ENCODE results near the gene RALY. TPM values are rescaled to one million over a fixed set of nuclear protein-coding genes. Genes with fewer than 3 reads are reported as not detected.
A peak's percentile ranks its signal among the peaks of the same experiment; 100 is the strongest.

Gene RALY
- total RNA-seq, 1 experiment from 2014 or later: 298 TPM

- POLR2A ChIA-PET: interaction anchor here (0.6 to 1.9 kb wide), 4 partner anchors 53 to 210 kb away, joined by 3 to 19 read pairs (median 6); partner anchors contain the start of genes EIF2S2 and RALY
- Mint-ChIP-seq H3K27ac (ENCODE audit: unreplicated experiment) (peak overlapping the region; percentile 17), H3K4me1 (ENCODE audit: low read depth, unreplicated experiment) (peaks cover 32% of the 10 kb centered on the region), H3K9me3 (ENCODE audit: unreplicated experiment) (no peaks in the 10 kb centered on the region), H3K4me3 (ENCODE audit: unreplicated experiment) (no peak overlapping the region), H3K36me3 (ENCODE audit: insufficient read depth, unreplicated experiment) (peaks cover 23% of the 10 kb centered on the region), H3K27me3 (ENCODE audit: insufficient read depth, unreplicated experiment) (no peaks in the 10 kb centered on the region)
- H3K9me3 ChIP-seq: no peaks in the 10 kb centered on the region
- TF ChIP-seq CTCF (IDR thresholded peaks at IDR 0.05; ENCODE audit: insufficient read depth in 1 of 2, low read depth in 1 of 2, low read length in 1 of 2, severe bottlenecking in 1 of 2, unreplicated experiment in 1 of 2): no peak
- H3K27me3 ChIP-seq (replicated peaks; ENCODE audit: control insufficient read depth, insufficient read depth, low read length): no peaks in the 10 kb centered on the region
- H3K4me1 ChIP-seq: peaks cover 42% of the 10 kb centered on the region
- DNase-seq: peak; percentile 69 to 73
- intact Hi-C loops (cut with micrococcal nuclease; ENCODE audit: unreplicated experiment): loop anchor here (1.0 to 2.0 kb wide), 3 partner anchors 23 to 53 kb away; partner anchors contain the start of gene RALY
- BruUV-seq (replicated peaks): no TSS peak
- CTCF ChIA-PET: interaction anchor here (0.6 to 1.9 kb wide), 3 partner anchors 23 to 220 kb away, joined by 3 to 7 read pairs (median 4); no protein-coding TSS in a partner anchor
- H3K36me3 ChIP-seq (ENCODE audit: control insufficient read depth, insufficient read depth, low read length): peaks cover 1% of the 10 kb centered on the region; the same call in 1 of the 2 replicates
- no peak overlapping the region for H3K4me3 ChIP-seq (ENCODE audit: low read depth, low read length)
Measured at GRCh38 chr20:34045930-34046725, 52.4 kb downstream of the RALY start.

GRCh38 chr20:34047010-34047687 is 53.4 kb downstream of the RALY start:
- Histone ChIP-seq H3K36me3 (ENCODE audit: control insufficient read depth, insufficient read depth, low read length) (peaks cover 1% of the 10 kb centered on the region; the same call in 1 of the 2 replicates), H3K4me1 (peaks cover 42% of the 10 kb centered on the region), H3K4me3 (ENCODE audit: low read depth, low read length) (no peak overlapping the region), H3K27me3 (replicated peaks; ENCODE audit: control insufficient read depth, insufficient read depth, low read length) (no peaks in the 10 kb centered on the region), H3K9me3 (no peaks in the 10 kb centered on the region)
- Mint-ChIP-seq H3K27ac (ENCODE audit: unreplicated experiment) (peak overlapping the region; percentile 30), H3K9me3 (ENCODE audit: unreplicated experiment) (no peaks in the 10 kb centered on the region), H3K4me3 (ENCODE audit: unreplicated experiment) (peak overlapping the region; percentile 12), H3K27me3 (ENCODE audit: insufficient read depth, unreplicated experiment) (no peaks in the 10 kb centered on the region), H3K36me3 (ENCODE audit: insufficient read depth, unreplicated experiment) (peaks cover 29% of the 10 kb centered on the region), H3K4me1 (ENCODE audit: low read depth, unreplicated experiment) (peaks cover 32% of the 10 kb centered on the region)
- ChIA-PET CTCF (interaction anchor here (0.5 to 1.9 kb wide), 6 partner anchors 22 to 326 kb away, joined by 3 to 7 read pairs (median 4); no protein-coding TSS in a partner anchor), POLR2A (interaction anchor here (0.8 to 1.9 kb wide), 2 partner anchors 54 to 65 kb away, joined by 3 to 19 read pairs; partner anchors contain the start of genes EIF2S2 and RALY)
- TF ChIP-seq CTCF (IDR thresholded peaks at IDR 0.05; ENCODE audit: insufficient read depth in 1 of 2, low read depth in 1 of 2, low read length in 1 of 2, severe bottlenecking in 1 of 2, unreplicated experiment in 1 of 2): no peak
- DNase-seq: no peak
- BruUV-seq (replicated peaks): no TSS peak
- intact Hi-C loops (cut with micrococcal nuclease; ENCODE audit: unreplicated experiment): loop anchor here (2.0 kb wide), 1 partner anchor 24 kb away; no protein-coding TSS in a partner anchor

- H3K27me3 Mint-ChIP-seq (ENCODE audit: insufficient read depth, unreplicated experiment): no peaks in the 10 kb centered on the region
- Histone ChIP-seq H3K9me3 (no peaks in the 10 kb centered on the region), H3K27me3 (replicated peaks; ENCODE audit: control insufficient read depth, insufficient read depth, low read length) (no peaks in the 10 kb centered on the region), H3K4me3 (ENCODE audit: low read depth, low read length) (no peak overlapping the region), H3K36me3 (ENCODE audit: control insufficient read depth, insufficient read depth, low read length) (peaks cover 1% of the 10 kb centered on the region; the same call in 1 of the 2 replicates), H3K4me1 (peaks cover 42% of the 10 kb centered on the region)
- H3K4me3 Mint-ChIP-seq (ENCODE audit: unreplicated experiment): no peak overlapping the region
- ChIA-PET POLR2A (interaction anchor here (0.6 kb wide), 1 partner anchor 271 kb away, joined by 6 read pairs; no protein-coding TSS in a partner anchor), CTCF (interaction anchor here (0.6 to 1.5 kb wide), 3 partner anchors 12 to 235 kb away, joined by 4 to 6 read pairs (median 5); no protein-coding TSS in a partner anchor)
- DNase-seq: no peak
- no peak for TF ChIP-seq CTCF (IDR thresholded peaks at IDR 0.05; ENCODE audit: insufficient read depth in 1 of 2, low read depth in 1 of 2, low read length in 1 of 2, severe bottlenecking in 1 of 2, unreplicated experiment in 1 of 2)
- intact Hi-C loops (cut with micrococcal nuclease; ENCODE audit: unreplicated experiment): loop anchor here (2.0 kb wide), 1 partner anchor 25 kb away; no protein-coding TSS in a partner anchor
- no TSS peak for BruUV-seq (replicated peaks)
- no peaks in the 10 kb centered on the region for H3K9me3 Mint-ChIP-seq (ENCODE audit: unreplicated experiment)
- H3K27ac Mint-ChIP-seq (ENCODE audit: unreplicated experiment): no peak overlapping the region
- H3K4me1 Mint-ChIP-seq (ENCODE audit: low read depth, unreplicated experiment): peaks cover 32% of the 10 kb centered on the region
- H3K36me3 Mint-ChIP-seq (ENCODE audit: insufficient read depth, unreplicated experiment): peaks cover 29% of the 10 kb centered on the region
Measured at GRCh38 chr20:34047917-34048316, 54.2 kb downstream of the RALY start.

All from Caco-2 (cell line).